Measurements from ENCODE around the gene KLKB1.

- TF ChIP-seq BHLHE40 (IDR thresholded peaks at IDR 0.05; ENCODE audit: borderline replicate concordance): no peak
- no peak for TF ChIP-seq FOXA1 (IDR thresholded peaks at IDR 0.05)
- no peak for TF ChIP-seq TARDBP (IDR thresholded peaks at IDR 0.05)
- TF ChIP-seq LEF1 (IDR thresholded peaks at IDR 0.05; ENCODE audit: borderline replicate concordance): no peak
- TF ChIP-seq NFRKB (IDR thresholded peaks at IDR 0.05): no peak
- no peak for TF ChIP-seq FOXM1 (IDR thresholded peaks at IDR 0.05; ENCODE audit: borderline replicate concordance)
- TF ChIP-seq CTBP1 (IDR thresholded peaks at IDR 0.05; ENCODE audit: borderline replicate concordance): no peak
- TF ChIP-seq SUZ12 (IDR thresholded peaks at IDR 0.05): no peak
- no peak for TF ChIP-seq ARNT (IDR thresholded peaks at IDR 0.05)
- no peak for TF ChIP-seq ELF4 (IDR thresholded peaks at IDR 0.05)
Observed at GRCh38 chr4:186240452-186240847, 13.1 kb downstream of the KLKB1 start.
